SJCRH30 (cell line): Measurements from ENCODE around the gene MICALL2. TPM values are rescaled to one million over a fixed set of nuclear protein-coding genes. Genes with fewer than 3 reads are reported as not detected.
A peak's percentile ranks its signal among the peaks of the same experiment; 100 is the strongest.

Source experiments
- DNase-seq, 2 experiments: peaks; one replicate each; pipeline ENCODE4 v3.0.0-alpha.2; 2015 to 2020
- H3K27ac ChIP-seq: fragments of 250-450 bp; sonication (Bioruptor Pico); 2 replicates; pipeline ENCODE4 v1.5.1; 2020; ENCODE audit warnings: mild to moderate bottlenecking, moderate library complexity
- H3K27me3 ChIP-seq: fragments of 250-450 bp; sonication (Bioruptor Pico); 2 replicates; pipeline ENCODE4 v1.5.1; 2020; ENCODE audit warnings: mild to moderate bottlenecking, moderate library complexity
- H3K36me3 ChIP-seq: fragments of 250-450 bp; sonication (Bioruptor Pico); 2 replicates; pipeline ENCODE4 v1.5.1; 2020; ENCODE audit warnings: mild to moderate bottlenecking, moderate library complexity
- H3K4me1 ChIP-seq: fragments of 250-450 bp; sonication (Bioruptor Pico); 2 replicates; pipeline ENCODE4 v1.5.1; 2020; ENCODE audit warnings: mild to moderate bottlenecking, moderate library complexity
- H3K4me3 ChIP-seq: fragments of 250-450 bp; sonication (Bioruptor Pico); 2 replicates; pipeline ENCODE4 v1.5.1; 2020; ENCODE audit warnings: mild to moderate bottlenecking, moderate library complexity
- H3K9me3 ChIP-seq: fragments of 250-450 bp; sonication (Bioruptor Pico); replicated peaks from 2 replicates; pipeline ENCODE4 v1.5.1; 2020; ENCODE audit warnings: mild to moderate bottlenecking, moderate library complexity
- total RNA-seq: library from RNA; depleted of rRNA; stranded (reverse); fragments of >200 nt; shearing (Covaris generic); gene quantifications from 2 replicates; pipeline ENCODE4 v1.2.3, GENCODE V29; 2014

The MICALL2 gene
- total RNA-seq, 1 experiment from 2014 or later, result 1.3 TPM

DNA sequence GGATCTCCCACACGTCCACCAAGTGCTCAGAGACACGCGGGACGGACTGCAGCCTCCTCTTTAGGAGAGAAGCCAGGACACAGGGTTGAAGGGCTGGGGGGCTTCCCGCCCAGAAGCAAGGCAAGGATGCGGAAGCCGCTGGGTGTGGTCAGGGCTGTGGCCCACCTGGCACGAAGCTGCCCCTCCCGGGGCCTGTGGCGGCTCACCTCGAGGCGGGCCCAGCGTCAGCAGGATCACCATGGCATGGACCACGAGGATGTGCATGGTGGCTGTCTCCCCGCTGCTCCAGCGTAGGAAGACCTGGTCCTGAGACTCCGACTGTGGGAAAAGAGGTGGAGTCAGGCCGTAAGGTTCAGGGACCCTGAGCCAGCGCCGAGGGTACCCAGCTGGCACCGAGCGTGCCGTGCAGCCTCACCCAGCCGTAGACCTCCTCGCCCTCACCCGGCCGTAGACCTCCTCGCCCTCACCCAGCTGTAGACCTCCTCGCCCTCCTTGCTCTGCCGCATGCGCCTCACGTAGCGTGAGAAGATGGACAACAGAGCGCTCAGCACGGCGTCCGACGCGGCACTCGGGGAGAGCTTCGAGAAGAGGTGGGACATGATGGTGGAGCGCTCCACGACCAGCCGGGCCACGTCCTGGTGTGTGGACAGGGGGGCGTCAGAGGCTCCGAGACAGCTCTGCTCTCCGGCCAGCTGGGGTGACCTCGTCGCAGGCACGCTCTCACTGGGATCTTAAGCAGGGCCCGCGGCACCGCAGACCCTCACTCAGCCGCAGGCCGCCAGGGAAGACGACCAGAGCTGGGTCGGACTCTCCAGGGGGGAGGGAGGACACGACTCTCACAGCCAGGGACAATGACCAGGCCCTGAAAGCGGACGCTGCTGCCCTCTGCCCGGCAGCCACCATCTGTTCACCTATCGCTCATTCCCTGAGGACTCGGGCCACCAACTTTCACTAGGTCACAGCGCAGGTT lies 24.6 kb upstream of the MICALL2 start:
- H3K9me3 ChIP-seq, result no peaks in the 10 kb centered on the region

DNA sequence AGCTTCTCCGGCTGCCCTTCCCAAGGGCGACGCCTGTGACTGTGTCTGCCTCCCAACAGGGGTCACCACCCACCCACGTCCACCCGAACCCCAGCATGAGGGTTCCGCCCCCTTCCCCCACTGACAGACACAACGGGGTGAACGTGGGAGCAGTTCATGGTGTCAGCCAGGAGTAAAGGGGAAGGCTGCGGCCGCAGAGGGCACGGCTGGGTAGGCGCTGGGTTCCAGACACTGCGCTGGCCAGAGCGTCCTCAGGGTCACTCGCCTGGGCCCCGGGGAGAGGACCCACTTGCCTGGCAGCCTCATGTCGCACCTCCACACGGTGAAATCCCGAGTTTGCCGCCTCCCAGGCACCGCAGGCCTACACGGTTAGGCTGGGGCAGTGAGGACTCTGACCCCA lies 23.8 kb upstream of the MICALL2 start:
- no peak for DNase-seq
- Histone ChIP-seq H3K27ac (no peak overlapping the region), H3K36me3 (no peaks in the 10 kb centered on the region)

More for the DNA sequence above, 24.6 kb upstream of the MICALL2 start:
- no peaks in the 10 kb centered on the region for H3K36me3 ChIP-seq
- no peak for DNase-seq
- no peaks in the 10 kb centered on the region for H3K27me3 ChIP-seq
- no peak overlapping the region for H3K27ac ChIP-seq
- no peak overlapping the region for H3K4me3 ChIP-seq
- H3K4me1 ChIP-seq, result no peaks in the 10 kb centered on the region

DNA sequence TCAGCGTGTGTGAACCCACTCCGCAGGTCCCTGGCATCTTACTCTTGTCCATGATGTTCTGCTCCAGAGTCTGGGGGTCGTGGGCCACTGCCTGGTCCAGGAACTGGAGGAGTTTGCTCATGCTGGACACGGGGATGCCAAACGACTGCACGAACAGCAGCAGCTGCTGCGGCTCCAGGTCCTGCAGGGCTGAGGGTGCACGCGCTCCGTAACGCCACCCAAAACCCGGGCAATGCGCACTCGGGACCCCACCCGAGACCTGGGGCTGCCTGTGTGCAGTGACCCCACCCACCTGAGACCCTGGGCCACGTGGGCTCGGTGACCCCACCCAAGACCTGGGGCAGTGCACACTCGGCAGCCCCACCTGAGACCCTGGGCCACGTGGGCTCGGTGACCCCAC lies 22.0 kb upstream of the MICALL2 start:
- Histone ChIP-seq H3K27me3 (no peaks in the 10 kb centered on the region), H3K27ac (no peak overlapping the region), H3K4me1 (no peaks in the 10 kb centered on the region), H3K4me3 (no peak overlapping the region), H3K9me3 (no peaks in the 10 kb centered on the region), H3K36me3 (no peaks in the 10 kb centered on the region)
- DNase-seq, result no peak

More for the DNA sequence above, 23.8 kb upstream of the MICALL2 start:
- Histone ChIP-seq H3K4me3 (no peak overlapping the region), H3K27me3 (no peaks in the 10 kb centered on the region), H3K4me1 (no peaks in the 10 kb centered on the region), H3K9me3 (no peaks in the 10 kb centered on the region)

DNA sequence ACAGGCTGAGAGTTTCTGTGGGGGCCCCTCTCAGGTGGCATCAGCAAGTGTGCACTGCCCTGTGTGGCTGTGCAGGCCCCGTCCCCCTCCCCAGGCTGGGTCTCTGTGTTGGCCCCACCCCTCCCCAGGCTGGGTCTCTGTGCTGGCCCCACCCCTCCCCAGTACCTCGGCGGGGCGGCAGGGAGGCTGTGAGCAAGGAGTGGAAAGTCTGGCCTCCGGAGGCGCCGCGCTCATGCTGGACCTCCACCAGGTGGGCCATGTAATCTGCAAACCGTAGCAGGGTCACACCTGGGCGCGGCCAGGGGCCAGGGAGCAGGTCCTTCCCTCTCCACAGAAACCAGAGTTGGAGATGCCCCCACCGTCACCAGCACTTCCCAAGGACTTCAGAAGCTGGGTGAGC lies 21.4 kb upstream of the MICALL2 start:
- no peaks in the 10 kb centered on the region for H3K27me3 ChIP-seq
- H3K4me3 ChIP-seq, result no peak overlapping the region
- no peaks in the 10 kb centered on the region for H3K4me1 ChIP-seq
- DNase-seq, result no peak
- no peak overlapping the region for H3K27ac ChIP-seq
- H3K9me3 ChIP-seq, result no peaks in the 10 kb centered on the region
- no peaks in the 10 kb centered on the region for H3K36me3 ChIP-seq

DNA sequence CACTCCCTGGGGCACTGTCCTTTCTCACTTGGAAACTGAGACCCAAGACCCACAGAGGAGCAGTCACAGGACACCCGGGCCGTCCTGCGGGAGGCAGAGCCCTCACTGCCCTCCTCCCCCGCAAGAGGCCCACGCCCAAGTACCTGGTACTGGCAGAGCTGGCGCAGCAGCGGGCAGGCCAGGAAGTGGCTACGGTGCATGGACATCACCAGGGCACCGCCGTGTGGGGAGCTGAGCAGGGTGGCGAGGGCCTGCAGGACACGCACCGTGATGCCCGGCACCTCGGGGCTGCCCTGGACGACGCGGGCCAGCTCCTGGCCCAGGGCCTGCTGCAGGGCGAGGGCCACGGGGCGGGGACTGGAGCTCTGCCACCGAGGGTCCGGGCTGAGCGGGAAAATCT lies 20.0 kb upstream of the MICALL2 start:
- H3K9me3 ChIP-seq, result no peaks in the 10 kb centered on the region
- no peaks in the 10 kb centered on the region for H3K36me3 ChIP-seq
- H3K27me3 ChIP-seq, result no peaks in the 10 kb centered on the region
- H3K4me1 ChIP-seq, result no peaks in the 10 kb centered on the region
- no peak overlapping the region for H3K27ac ChIP-seq
- no peak overlapping the region for H3K4me3 ChIP-seq
- DNase-seq, result no peak

DNA sequence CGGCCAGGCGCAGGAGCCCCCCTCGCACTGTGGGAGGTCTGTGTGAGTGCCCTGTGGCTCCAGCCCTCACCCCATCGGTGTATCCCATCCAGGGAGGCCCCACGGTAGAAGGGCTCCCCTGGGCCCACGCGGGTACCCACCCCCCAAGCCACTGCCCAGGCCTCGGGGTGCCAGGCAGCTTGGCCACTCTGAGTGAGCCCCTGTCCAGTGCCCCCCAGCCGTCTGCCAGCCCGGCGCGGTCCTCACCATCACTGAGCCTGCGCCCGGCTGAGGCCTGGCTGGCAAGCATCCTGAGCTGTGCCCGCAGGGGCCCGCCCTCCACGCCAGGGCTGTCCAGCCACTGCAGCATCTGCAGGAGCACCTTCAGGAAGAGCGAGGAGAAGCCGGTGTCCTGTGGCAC lies 19.2 kb upstream of the MICALL2 start:
- Histone ChIP-seq H3K27ac (no peak overlapping the region), H3K4me1 (no peaks in the 10 kb centered on the region), H3K36me3 (peaks cover 4% of the 10 kb centered on the region; the same call in 1 of the 2 replicates), H3K4me3 (no peak overlapping the region), H3K27me3 (no peaks in the 10 kb centered on the region), H3K9me3 (no peaks in the 10 kb centered on the region)
- no peak for DNase-seq

DNA sequence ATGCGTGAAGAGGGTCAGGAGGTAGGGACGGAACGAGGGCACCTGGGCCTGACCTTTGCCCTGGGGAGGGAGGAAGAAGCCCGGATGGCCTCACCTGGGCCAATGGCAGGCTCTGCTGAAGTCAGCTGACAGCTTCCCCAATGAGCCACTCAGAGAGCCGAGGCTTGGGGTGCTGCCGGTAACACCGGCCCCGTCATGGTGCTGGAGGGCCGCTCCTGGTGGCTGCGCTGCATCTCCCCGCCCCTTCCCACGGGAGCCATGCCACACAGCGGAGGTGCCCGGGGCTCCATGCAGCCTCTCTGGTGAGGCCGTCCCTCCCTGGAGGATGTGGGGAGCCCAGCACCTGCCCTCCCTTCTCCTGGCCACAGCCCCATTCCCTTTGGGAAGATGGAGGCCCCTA lies 17.6 kb upstream of the MICALL2 start:
- H3K9me3 ChIP-seq, result no peaks in the 10 kb centered on the region
- no peak overlapping the region for H3K4me3 ChIP-seq
- H3K27ac ChIP-seq, result no peak overlapping the region
- no peak for DNase-seq
- H3K36me3 ChIP-seq, result peaks cover 4% of the 10 kb centered on the region; the same call in 1 of the 2 replicates
- H3K4me1 ChIP-seq, result no peaks in the 10 kb centered on the region
- H3K27me3 ChIP-seq, result no peaks in the 10 kb centered on the region

DNA sequence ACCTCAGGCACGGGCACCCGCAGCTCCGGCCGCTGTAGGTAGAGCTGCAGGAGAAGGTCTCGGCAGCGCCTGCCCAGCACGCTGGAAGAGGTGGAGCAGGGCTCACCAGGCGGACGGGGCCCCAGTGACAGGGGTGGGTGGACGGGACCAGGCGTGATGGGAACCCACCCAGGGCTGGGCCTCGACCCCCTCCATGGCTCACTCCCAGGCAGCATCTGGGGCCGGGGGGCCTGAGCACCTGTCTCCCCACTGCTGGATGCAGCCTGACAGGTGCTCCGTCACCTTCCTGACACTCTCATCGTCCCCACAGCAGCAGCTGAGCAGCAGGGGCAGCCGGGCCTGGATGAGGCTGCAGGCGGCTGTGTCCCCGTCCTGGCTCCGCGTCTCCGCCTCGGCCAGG lies 16.7 kb upstream of the MICALL2 start:
- no peaks in the 10 kb centered on the region for H3K27me3 ChIP-seq
- peaks cover 4% of the 10 kb centered on the region; the same call in 1 of the 2 replicates for H3K36me3 ChIP-seq
- H3K4me3 ChIP-seq, result no peak overlapping the region
- H3K27ac ChIP-seq, result no peak overlapping the region
- no peaks in the 10 kb centered on the region for H3K9me3 ChIP-seq
- no peak for DNase-seq
- no peaks in the 10 kb centered on the region for H3K4me1 ChIP-seq

DNA sequence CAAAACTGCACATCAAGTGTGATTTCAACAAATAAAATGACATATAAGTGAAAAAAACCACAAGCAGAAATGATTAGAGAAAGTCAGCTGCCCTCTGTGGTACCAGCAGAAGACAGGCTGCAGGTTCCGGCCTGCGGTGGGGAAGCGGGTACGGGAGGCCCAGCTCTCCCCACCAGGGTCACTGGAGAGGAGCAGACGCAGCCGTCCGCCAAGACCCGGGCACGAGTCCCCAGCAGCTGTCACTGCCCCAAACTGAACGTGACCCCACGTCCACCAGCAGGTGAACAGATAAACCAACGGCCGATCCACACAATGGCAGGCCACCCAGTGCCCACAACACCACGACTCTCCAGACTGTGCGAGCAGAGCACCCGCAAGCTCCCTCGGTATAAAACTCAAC lies 16.1 kb upstream of the MICALL2 start:
- no peak for DNase-seq
- H3K36me3 ChIP-seq, result peaks cover 4% of the 10 kb centered on the region; the same call in 1 of the 2 replicates
- H3K4me1 ChIP-seq, result no peaks in the 10 kb centered on the region

DNA sequence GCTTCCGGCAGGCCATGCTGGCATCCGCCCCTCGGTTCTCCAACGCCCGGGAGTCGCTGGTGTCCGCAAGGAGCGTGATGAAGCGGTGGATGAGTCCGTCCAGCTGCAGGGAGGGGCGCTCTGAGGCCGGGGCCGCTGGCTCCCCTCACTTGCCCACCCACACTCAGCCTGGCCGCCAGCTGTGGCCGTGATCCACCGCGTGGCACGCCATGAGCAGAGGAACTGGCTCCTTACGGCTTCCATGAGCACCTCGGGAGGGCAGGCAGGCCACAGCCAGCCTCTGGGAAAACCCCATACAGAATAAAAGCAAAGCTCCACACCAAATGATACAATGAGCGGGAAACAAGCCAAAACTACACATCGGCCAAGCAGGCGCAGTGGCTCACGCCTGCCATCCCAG lies 15.5 kb upstream of the MICALL2 start:
- Histone ChIP-seq H3K36me3 (peaks cover 4% of the 10 kb centered on the region; the same call in 1 of the 2 replicates), H3K27ac (no peak overlapping the region), H3K4me3 (no peak overlapping the region), H3K9me3 (no peaks in the 10 kb centered on the region), H3K4me1 (no peaks in the 10 kb centered on the region), H3K27me3 (no peaks in the 10 kb centered on the region)
- no peak for DNase-seq

More for the DNA sequence above, 16.1 kb upstream of the MICALL2 start:
- Histone ChIP-seq H3K27ac (no peak overlapping the region), H3K4me3 (no peak overlapping the region), H3K27me3 (no peaks in the 10 kb centered on the region), H3K9me3 (no peaks in the 10 kb centered on the region)

DNA sequence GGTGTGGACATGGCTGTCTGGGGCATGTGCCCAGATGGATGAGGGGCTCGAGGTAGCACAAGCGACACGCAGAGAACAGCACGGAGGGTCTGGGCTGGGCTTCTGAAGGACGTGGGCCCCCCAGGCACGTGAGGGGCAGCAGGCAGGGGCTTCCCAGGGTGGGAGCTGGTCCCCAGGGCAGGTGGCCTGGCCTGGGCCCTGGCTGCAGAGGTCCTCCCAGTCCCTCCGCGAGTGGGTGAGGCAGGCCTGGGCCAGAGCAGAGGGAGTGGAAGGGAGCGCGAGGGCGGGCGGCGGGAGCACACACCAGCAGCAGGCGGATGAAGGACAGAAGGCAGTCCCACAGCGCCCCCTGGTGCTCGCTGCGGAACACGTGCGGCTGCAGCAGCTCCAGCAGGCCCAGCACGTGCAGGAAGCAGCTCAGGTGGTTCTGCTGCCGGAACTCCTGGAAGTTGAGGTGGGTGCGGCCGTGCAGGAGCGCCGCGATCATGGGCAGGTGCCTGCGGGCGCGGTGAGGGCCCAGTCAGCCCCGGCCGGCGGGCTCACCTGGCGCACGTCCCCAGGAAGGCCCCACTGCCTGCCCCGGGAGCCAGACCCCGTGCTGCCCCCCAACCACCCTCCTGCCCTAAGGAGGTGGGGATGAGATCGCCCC lies 14.7 kb upstream of the MICALL2 start:
- no peak overlapping the region for H3K27ac ChIP-seq
- H3K36me3 ChIP-seq, result peaks cover 4% of the 10 kb centered on the region; the same call in 1 of the 2 replicates
- H3K4me1 ChIP-seq, result no peaks in the 10 kb centered on the region
- no peak overlapping the region for H3K4me3 ChIP-seq
- H3K9me3 ChIP-seq, result no peaks in the 10 kb centered on the region
- DNase-seq, result peak; percentile 71 to 72
- no peaks in the 10 kb centered on the region for H3K27me3 ChIP-seq

DNA sequence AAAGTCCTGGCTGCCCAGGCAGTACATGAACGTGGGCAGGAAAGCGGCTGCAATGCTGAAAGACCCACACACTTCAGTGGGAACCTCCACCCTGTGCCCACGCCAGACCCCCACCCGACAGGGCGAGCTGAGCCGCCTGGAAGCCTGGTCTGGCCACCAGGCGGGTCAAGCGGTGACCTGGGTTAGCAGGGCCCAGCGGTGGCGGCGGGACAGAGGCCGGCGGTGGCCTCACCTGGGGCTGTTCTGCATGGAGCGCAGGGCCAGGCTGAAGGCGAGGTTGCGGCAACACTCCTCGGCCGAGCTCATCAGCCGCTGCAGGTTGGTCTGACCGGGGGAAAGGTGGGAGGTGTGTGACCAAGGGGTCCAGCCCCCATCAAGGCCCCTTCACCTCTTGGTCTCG lies 11.6 kb upstream of the MICALL2 start:
- no peaks in the 10 kb centered on the region for H3K27me3 ChIP-seq
- peaks cover 4% of the 10 kb centered on the region; the same call in 1 of the 2 replicates for H3K36me3 ChIP-seq
- H3K4me3 ChIP-seq, result no peak overlapping the region
- DNase-seq, result no peak
- H3K9me3 ChIP-seq, result no peaks in the 10 kb centered on the region
- no peaks in the 10 kb centered on the region for H3K4me1 ChIP-seq
- H3K27ac ChIP-seq, result no peak overlapping the region

DNA sequence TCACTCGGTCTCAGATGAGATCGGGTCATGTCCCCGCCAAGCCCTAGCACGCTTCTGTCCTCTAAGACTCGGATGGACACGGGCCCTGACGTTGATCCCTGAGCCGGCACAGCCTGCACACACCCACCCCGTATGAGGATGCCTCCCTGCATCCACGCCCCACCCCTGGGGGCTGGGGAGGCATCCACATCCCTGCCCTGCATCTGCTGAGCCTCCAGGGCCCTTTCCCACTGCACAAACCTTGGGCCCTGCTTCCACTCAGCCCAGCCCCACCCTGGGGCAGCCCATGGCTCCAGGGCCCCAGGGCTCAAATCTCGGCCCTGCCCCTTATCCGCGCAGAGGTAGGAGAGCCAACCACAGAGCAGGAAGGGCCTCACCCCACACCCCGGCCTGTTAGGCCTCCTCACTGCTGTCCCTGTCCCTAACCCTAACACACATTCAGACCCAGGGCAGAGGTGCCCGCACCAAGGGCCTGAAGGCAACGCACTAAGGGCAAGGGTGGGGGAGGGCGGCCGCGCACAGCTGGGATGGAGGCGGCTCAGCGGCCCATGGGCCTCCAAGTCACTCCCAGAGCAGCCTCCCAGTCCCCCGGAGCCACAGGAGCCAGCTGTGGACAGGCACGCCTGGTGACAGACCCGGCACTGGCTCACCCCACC lies 9.5 kb upstream of the MICALL2 start:
- H3K36me3 ChIP-seq, result peaks cover 2% of the 10 kb centered on the region; the same call in 1 of the 2 replicates

DNA sequence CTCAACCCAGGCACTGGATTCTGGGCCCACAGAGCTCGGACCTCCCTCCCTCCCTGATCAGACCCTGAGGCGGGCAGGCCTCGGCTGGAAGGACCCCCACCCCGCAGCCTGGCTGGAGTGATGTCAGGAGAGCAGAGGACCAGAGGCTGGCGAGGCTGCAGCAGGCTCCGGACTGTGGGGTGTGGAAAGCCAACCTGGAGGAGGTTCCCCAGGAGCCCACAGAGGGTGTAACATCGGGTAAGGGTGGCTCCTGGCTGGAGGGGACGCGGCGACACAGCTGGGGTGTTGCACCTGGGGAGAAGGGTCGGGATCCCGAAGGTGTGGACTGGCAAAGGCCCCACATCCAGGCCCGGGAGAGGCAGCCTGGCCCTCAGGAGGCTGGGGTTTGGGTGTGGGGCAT lies 8.9 kb upstream of the MICALL2 start:
- no peaks in the 10 kb centered on the region for H3K36me3 ChIP-seq
- H3K9me3 ChIP-seq, result no peaks in the 10 kb centered on the region

More for the DNA sequence above, 9.5 kb upstream of the MICALL2 start:
- Histone ChIP-seq H3K27me3 (no peaks in the 10 kb centered on the region), H3K27ac (no peak overlapping the region), H3K9me3 (no peaks in the 10 kb centered on the region), H3K4me1 (no peaks in the 10 kb centered on the region), H3K4me3 (no peak overlapping the region)
- DNase-seq, result no peak

More for the DNA sequence above, 8.9 kb upstream of the MICALL2 start:
- no peak for DNase-seq
- no peak overlapping the region for H3K27ac ChIP-seq
- no peaks in the 10 kb centered on the region for H3K4me1 ChIP-seq
- no peaks in the 10 kb centered on the region for H3K27me3 ChIP-seq
- H3K4me3 ChIP-seq, result no peak overlapping the region
